Activated naive CD4-positive, alpha-beta T cell treated with anti-CD3 and anti-CD28 coated beads for 36 hours (primary cell): ENCODE data around the gene CAP1. TPM values are rescaled to one million over a fixed set of nuclear protein-coding genes. Genes with fewer than 3 reads are reported as not detected.
A peak's percentile ranks its signal among the peaks of the same experiment; 100 is the strongest.
"Not testable (repeated sequence)": the region's sequence is repeated elsewhere in the genome, so short reads cannot be mapped to it uniquely, and the experiment has no call there.

Experiments
- CTCF ChIA-PET: fragments of 350-600 bp; sonication (Branson Sonifier 250); formaldehyde crosslinking; loops from one replicate; lab custom pipeline; 2021; ENCODE audit warnings: antibody characterized with exemption; lab: Charles Lee
- DNase-seq: peaks from one replicate; pipeline ENCODE4 v3.0.0-alpha.2; 2020
- H3K27ac Mint-ChIP-seq: one replicate; pipeline ENCODE4 v1.8.0; 2021; ENCODE audit warnings: mild to moderate bottlenecking, mixed read lengths
- H3K27me3 Mint-ChIP-seq: one replicate; pipeline ENCODE4 v1.8.0; 2021; ENCODE audit warnings: low read depth, mixed read lengths
- H3K36me3 Mint-ChIP-seq: one replicate; pipeline ENCODE4 v1.8.0; 2021; ENCODE audit warnings: low read depth, mixed read lengths
- H3K4me1 Mint-ChIP-seq: one replicate; pipeline ENCODE4 v1.8.0; 2021; ENCODE audit warnings: low read depth, mixed read lengths
- H3K4me3 Mint-ChIP-seq: one replicate; pipeline ENCODE4 v1.8.0; 2021; ENCODE audit warnings: mild to moderate bottlenecking, moderate library complexity, mixed read lengths
- H3K9me3 Mint-ChIP-seq: one replicate; pipeline ENCODE4 v1.8.0; 2021; ENCODE audit warnings: mixed read lengths
- intact Hi-C: fragments of 100-400 bp; cut with micrococcal nuclease; formaldehyde crosslinking; loops from one replicate; pipeline ENCODE4 v1.15.1; 2023
- total RNA-seq, 2 experiments: library from RNA; stranded (reverse); gene quantifications; one replicate each; pipeline ENCODE4 v1.2.3, GENCODE V29; 2021

The CAP1 gene
- total RNA-seq, 2 experiments from 2014 or later = 522 to 525 TPM

DNA sequence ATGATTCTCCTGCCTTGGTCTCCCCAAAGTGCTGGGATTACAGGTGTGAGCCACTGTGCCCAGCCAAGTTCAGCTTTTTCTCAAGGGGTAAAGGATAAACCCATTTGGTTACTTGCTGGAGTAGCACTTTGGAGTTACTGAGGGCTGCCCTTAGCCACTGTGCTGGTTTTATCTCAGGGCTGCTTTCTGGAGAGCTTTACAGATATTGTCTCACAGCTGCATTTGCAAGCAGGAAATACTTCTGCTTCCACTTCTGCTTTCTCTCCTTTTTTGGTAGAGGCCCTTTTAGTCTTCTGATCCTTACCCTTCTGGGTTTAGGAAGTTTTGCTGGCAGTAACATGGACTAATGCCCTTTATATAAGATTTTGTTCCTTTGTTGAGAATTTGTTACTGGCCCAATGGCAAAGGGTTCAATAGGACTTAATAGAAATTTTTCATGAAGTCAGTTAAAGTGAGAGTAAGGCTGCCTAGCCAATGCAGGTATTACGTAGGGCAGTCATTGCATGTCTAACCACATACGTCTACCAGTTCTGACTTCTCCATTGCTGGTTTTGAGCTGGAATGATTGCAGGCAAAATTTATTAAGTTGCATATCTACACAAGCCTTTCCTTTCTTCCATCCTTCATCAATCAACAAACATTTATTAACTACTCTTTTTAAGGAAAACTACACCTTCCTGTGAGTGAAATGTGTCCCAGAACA, 24.4 kb downstream of the CAP1 start:
- no peak overlapping the region for H3K4me3 Mint-ChIP-seq
- H3K9me3 Mint-ChIP-seq = no peaks in the 10 kb centered on the region
- intact Hi-C loops = no loop called here
- no peaks in the 10 kb centered on the region for H3K27me3 Mint-ChIP-seq
- DNase-seq = no peak
- H3K36me3 Mint-ChIP-seq = peaks cover 72% of the 10 kb centered on the region
- peak overlapping the region; percentile 91 for H3K27ac Mint-ChIP-seq
- CTCF ChIA-PET = interaction anchor here (0.9 to 1.1 kb wide), 3 partner anchors 10 to 14 kb away, joined by 3 to 4 read pairs (median 4); no protein-coding TSS in a partner anchor
- peaks cover 69% of the 10 kb centered on the region for H3K4me1 Mint-ChIP-seq

DNA sequence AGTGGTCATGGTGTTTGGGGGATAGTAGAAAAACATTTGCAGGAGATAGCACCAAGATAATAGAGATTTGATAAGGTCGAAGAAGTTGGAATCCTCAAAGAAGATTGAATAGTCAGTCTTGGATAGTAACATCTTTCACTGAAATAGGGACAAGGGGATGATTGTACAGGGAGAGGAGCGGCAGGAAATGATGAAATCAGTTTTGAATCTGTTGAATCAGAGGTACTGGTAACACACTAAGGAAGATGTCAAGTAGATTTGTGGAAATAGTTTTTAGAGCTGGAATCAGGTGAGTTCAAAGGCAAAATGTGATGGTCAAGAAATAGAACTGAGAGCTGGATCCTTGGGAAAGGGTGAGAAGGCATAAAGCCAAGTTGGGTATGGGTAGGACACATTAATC, 26.5 kb downstream of the CAP1 start:
- Mint-ChIP-seq H3K27ac (peak overlapping the region; percentile 91), H3K36me3 (peaks cover 69% of the 10 kb centered on the region), H3K4me1 (peaks cover 51% of the 10 kb centered on the region), H3K9me3 (no peaks in the 10 kb centered on the region), H3K4me3 (no peak overlapping the region), H3K27me3 (no peaks in the 10 kb centered on the region)
- intact Hi-C loops = no loop called here
- DNase-seq = no peak
- CTCF ChIA-PET = interaction anchor here (1.1 to 1.7 kb wide), 3 partner anchors 10 to 19 kb away, joined by 3 to 6 read pairs (median 3); no protein-coding TSS in a partner anchor

- H3K4me1 Mint-ChIP-seq = peaks cover 46% of the 10 kb centered on the region
- intact Hi-C loops = no loop called here
- CTCF ChIA-PET = interaction anchor here (1.3 to 1.7 kb wide), 2 partner anchors 9 to 18 kb away, joined by 3 read pairs; no protein-coding TSS in a partner anchor
- peaks cover 73% of the 10 kb centered on the region for H3K36me3 Mint-ChIP-seq
- peak overlapping the region; percentile 91 for H3K27ac Mint-ChIP-seq
- DNase-seq = no peak
- H3K9me3 Mint-ChIP-seq = no peaks in the 10 kb centered on the region
- H3K27me3 Mint-ChIP-seq = no peaks in the 10 kb centered on the region
- H3K4me3 Mint-ChIP-seq = no peak overlapping the region
Observed at GRCh38 chr1:40067851-40068250, 27.3 kb downstream of the CAP1 start.

DNA sequence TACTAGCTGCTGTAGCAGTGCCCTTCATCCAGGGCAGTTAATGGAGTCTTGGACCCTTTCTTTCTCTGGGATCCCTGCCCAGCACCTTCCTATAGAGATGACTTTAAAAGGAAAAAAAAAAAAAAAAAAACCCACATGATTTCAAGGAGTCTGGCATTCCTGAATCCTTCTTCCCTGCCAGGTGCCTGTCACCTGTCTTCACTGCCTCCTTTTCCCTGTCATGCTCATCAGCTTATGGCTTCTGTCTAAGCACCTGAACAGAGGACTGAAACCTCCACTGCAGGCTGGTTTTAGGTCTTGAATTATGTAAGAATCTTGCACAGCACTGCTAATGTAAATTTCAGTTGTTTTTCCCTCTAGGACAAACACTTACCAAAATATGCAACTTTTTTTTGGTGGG, 31.6 kb downstream of the CAP1 start:
- Mint-ChIP-seq H3K27me3 (no peaks in the 10 kb centered on the region), H3K4me3 (no peak overlapping the region), H3K36me3 (peaks cover 48% of the 10 kb centered on the region), H3K4me1 (peaks cover 20% of the 10 kb centered on the region), H3K27ac (peak overlapping the region; percentile 74), H3K9me3 (no peaks in the 10 kb centered on the region)
- intact Hi-C loops = no loop called here
- CTCF ChIA-PET = interaction anchor here (1.5 kb wide), 1 partner anchor 266 kb away, joined by 4 read pairs; no protein-coding TSS in a partner anchor
- no peak for DNase-seq

- H3K27me3 Mint-ChIP-seq = no peaks in the 10 kb centered on the region
Observed at GRCh38 chr1:40073062-40073461, 32.5 kb downstream of the CAP1 start.

GRCh38 chr1:40075266-40075665, 34.7 kb downstream of the CAP1 start:
- CTCF ChIA-PET = interaction anchor here (0.6 to 2.5 kb wide), 6 partner anchors 9 to 78 kb away, joined by 3 to 14 read pairs (median 4); no protein-coding TSS in a partner anchor
- intact Hi-C loops = loop anchor here (5.0 kb wide), 1 partner anchor 33 kb away; the partner anchor contains the start of gene CAP1
- H3K4me3 Mint-ChIP-seq = no peak overlapping the region
- H3K36me3 Mint-ChIP-seq = peaks cover 46% of the 10 kb centered on the region
- no peaks in the 10 kb centered on the region for H3K9me3 Mint-ChIP-seq
- peak overlapping the region; percentile 24 for H3K27ac Mint-ChIP-seq
- DNase-seq = no peak
- no peaks in the 10 kb centered on the region for H3K27me3 Mint-ChIP-seq
- peaks cover 14% of the 10 kb centered on the region for H3K4me1 Mint-ChIP-seq

More at GRCh38 chr1:40073062-40073461, 32.5 kb downstream of the CAP1 start:
- Mint-ChIP-seq H3K36me3 (peaks cover 44% of the 10 kb centered on the region), H3K4me1 (peaks cover 14% of the 10 kb centered on the region), H3K27ac (peak overlapping the region; percentile 55), H3K4me3 (no peak overlapping the region), H3K9me3 (no peaks in the 10 kb centered on the region)
- intact Hi-C loops = no loop called here
- DNase-seq = no peak
- CTCF ChIA-PET = no interaction called here

GRCh38 chr1:40076895-40077312, 36.4 kb downstream of the CAP1 start:
- Mint-ChIP-seq H3K4me3 (no peak overlapping the region), H3K4me1 (peaks cover 14% of the 10 kb centered on the region), H3K27ac (peak overlapping the region; percentile 46), H3K36me3 (peaks cover 37% of the 10 kb centered on the region), H3K9me3 (no peaks in the 10 kb centered on the region), H3K27me3 (no peaks in the 10 kb centered on the region)
- DNase-seq = no peak
- intact Hi-C loops = loop anchor here (5.0 kb wide), 1 partner anchor 35 kb away; the partner anchor contains the start of gene CAP1
- CTCF ChIA-PET = interaction anchor here (0.8 to 3.1 kb wide), 8 partner anchors 9 to 262 kb away, joined by 3 to 9 read pairs (median 3); no protein-coding TSS in a partner anchor

DNA sequence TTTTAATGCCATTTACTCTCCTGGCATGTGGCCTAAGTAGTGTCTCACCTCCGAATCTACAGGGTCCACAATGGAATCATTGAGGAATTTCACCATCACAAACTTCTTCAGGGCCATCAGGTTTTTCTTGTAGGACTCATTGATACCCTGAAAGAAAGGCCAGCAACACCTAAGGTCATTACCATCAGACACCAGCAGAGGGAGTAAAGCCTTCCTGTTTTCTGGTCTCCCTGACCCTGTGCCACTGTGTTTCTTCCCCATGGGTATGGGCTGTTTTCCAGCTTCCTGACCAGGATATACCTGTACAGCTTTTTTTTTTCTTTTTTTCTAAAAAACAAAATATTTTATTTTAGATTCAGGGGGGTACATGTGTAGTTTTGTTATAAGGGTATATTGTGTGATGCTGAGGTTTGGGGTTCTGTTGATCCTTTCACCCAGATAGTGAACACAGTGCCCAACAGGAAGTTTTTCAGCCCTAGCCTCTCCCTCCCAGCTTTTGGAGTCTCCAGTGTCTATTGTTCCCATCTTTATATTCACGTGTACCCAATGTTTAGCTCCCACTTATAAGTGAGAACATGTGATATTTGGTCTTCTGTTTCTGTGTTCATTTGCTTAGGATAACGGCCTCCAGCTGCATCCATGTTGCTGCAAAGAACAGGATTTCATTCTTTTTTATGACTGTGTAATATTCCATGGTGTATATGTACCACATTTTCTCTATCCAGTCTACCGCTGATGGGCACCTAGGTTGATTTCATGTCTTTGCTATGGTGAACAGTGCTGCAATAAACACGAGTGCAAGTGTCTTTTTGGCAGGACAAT, 38.2 kb downstream of the CAP1 start:
- intact Hi-C loops = loop anchor here (2.0 to 5.0 kb wide), 2 partner anchors 36 to 236 kb away; partner anchors contain the start of gene CAP1
- CTCF ChIA-PET = interaction anchor here (0.6 to 3.1 kb wide), 19 partner anchors 8 to 505 kb away, joined by 3 to 14 read pairs (median 3); partner anchors contain the start of gene CAP1
- Mint-ChIP-seq H3K27ac (no peak overlapping the region), H3K27me3 (no peaks in the 10 kb centered on the region), H3K4me1 (peaks cover 7% of the 10 kb centered on the region), H3K4me3 (no peak overlapping the region), H3K9me3 (no peaks in the 10 kb centered on the region), H3K36me3 (peaks cover 30% of the 10 kb centered on the region)
- DNase-seq = peak; percentile 75

GRCh38 chr1:40079774-40080400, 39.4 kb downstream of the CAP1 start:
- no peak for DNase-seq
- peak overlapping the region; percentile 31 for H3K27ac Mint-ChIP-seq
- peaks cover 28% of the 10 kb centered on the region for H3K36me3 Mint-ChIP-seq
- H3K4me1 Mint-ChIP-seq = peaks cover 5% of the 10 kb centered on the region
- H3K27me3 Mint-ChIP-seq = no peaks in the 10 kb centered on the region
- intact Hi-C loops = loop anchor here (2.0 to 5.0 kb wide), 2 partner anchors 38 to 235 kb away; partner anchors contain the start of gene CAP1
- H3K4me3 Mint-ChIP-seq = no peak overlapping the region
- no peaks in the 10 kb centered on the region for H3K9me3 Mint-ChIP-seq
- CTCF ChIA-PET = interaction anchor here (1.3 to 2.1 kb wide), 3 partner anchors 10 to 325 kb away, joined by 3 to 11 read pairs (median 4); no protein-coding TSS in a partner anchor

GRCh38 chr1:40081871-40082270, 41.3 kb downstream of the CAP1 start:
- Mint-ChIP-seq H3K4me1 (peaks cover 2% of the 10 kb centered on the region), H3K9me3 (no peaks in the 10 kb centered on the region), H3K27me3 (no peaks in the 10 kb centered on the region), H3K36me3 (peaks cover 31% of the 10 kb centered on the region), H3K4me3 (no peak overlapping the region), H3K27ac (no peak overlapping the region)
- CTCF ChIA-PET = interaction anchor here (1.0 to 4.5 kb wide), 3 partner anchors 18 to 259 kb away, joined by 3 to 33 read pairs (median 4); no protein-coding TSS in a partner anchor
- intact Hi-C loops = no loop called here
- DNase-seq = no peak

GRCh38 chr1:40084750-40085149, 44.2 kb downstream of the CAP1 start:
- intact Hi-C loops = loop anchor here (1.0 kb wide), 1 partner anchor 254 kb away; no protein-coding TSS in a partner anchor
- CTCF ChIA-PET = interaction anchor here (0.6 to 4.5 kb wide), 10 partner anchors 10 to 868 kb away, joined by 3 to 33 read pairs (median 4); partner anchors contain the start of gene PPT1
- H3K4me1 Mint-ChIP-seq, H3K9me3 Mint-ChIP-seq, H3K4me3 Mint-ChIP-seq, H3K27ac Mint-ChIP-seq, H3K27me3 Mint-ChIP-seq: not testable (repeated sequence)
- H3K36me3 Mint-ChIP-seq = peaks cover 31% of the 10 kb centered on the region
- peak; percentile 53 for DNase-seq
